ENCODE results near the gene FLYWCH2. TPM values are rescaled to one million over a fixed set of nuclear protein-coding genes. Genes with fewer than 3 reads are reported as not detected.

The FLYWCH2 gene
- total and polyA plus RNA-seq, 2 of the 13 experiments (the other 11 are each of a cell fraction or from before 2014, with no cell fraction given): 16.9 to 19.8 TPM

DNA sequence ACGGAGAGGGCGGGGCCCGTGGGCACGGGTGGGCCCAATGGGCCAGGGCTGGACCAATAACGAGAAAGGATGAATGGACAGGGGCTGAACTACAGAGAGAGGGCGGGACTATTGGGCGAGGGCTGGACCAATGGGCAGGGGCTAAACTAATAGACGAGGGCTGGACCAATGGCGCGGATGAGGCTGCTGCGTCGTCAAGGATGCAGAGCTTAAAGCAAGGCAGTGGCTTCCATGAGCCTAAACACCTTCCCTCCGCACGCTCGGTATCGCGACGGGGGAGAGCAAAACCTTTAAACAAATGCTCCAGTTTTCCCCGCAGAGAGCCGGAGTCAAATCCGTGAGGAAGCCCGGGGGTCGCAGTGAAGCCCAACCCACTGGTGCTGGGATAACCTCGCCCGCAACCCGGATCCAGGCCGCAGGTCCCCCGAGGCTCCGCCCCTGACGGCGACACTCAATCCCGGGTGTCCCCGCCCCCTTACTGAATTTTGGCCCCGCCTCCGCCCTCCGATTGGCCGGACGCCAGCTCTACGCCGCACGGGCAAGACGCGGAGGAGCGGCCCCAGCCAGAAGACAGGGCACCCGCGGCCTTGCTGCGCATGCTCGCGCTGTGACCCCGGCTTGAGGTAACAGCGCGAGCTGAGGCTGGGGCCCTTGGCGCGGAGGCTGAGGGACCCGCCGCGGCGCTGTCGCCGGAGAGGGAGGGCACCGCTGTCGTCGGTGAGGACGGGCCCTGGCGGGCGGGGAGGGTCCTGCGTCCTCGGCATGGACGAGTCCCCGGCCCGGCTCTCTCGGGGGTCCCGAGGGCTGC lies at the start of gene FLYWCH2 (continued):
- TF ChIP-seq, protein P1, sequence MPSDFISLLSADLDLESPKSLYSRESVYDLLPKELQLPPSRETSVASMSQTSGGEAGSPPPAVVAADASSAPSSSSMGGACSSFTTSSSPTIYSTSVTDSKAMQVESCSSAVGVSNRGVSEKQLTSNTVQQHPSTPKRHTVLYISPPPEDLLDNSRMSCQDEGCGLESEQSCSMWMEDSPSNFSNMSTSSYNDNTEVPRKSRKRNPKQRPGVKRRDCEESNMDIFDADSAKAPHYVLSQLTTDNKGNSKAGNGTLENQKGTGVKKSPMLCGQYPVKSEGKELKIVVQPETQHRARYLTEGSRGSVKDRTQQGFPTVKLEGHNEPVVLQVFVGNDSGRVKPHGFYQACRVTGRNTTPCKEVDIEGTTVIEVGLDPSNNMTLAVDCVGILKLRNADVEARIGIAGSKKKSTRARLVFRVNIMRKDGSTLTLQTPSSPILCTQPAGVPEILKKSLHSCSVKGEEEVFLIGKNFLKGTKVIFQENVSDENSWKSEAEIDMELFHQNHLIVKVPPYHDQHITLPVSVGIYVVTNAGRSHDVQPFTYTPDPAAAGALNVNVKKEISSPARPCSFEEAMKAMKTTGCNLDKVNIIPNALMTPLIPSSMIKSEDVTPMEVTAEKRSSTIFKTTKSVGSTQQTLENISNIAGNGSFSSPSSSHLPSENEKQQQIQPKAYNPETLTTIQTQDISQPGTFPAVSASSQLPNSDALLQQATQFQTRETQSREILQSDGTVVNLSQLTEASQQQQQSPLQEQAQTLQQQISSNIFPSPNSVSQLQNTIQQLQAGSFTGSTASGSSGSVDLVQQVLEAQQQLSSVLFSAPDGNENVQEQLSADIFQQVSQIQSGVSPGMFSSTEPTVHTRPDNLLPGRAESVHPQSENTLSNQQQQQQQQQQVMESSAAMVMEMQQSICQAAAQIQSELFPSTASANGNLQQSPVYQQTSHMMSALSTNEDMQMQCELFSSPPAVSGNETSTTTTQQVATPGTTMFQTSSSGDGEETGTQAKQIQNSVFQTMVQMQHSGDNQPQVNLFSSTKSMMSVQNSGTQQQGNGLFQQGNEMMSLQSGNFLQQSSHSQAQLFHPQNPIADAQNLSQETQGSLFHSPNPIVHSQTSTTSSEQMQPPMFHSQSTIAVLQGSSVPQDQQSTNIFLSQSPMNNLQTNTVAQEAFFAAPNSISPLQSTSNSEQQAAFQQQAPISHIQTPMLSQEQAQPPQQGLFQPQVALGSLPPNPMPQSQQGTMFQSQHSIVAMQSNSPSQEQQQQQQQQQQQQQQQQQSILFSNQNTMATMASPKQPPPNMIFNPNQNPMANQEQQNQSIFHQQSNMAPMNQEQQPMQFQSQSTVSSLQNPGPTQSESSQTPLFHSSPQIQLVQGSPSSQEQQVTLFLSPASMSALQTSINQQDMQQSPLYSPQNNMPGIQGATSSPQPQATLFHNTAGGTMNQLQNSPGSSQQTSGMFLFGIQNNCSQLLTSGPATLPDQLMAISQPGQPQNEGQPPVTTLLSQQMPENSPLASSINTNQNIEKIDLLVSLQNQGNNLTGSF (CRISPR knock-in tag; IDR thresholded peaks at IDR 0.05): peak; percentile 64
- TF ChIP-seq, protein P2, sequence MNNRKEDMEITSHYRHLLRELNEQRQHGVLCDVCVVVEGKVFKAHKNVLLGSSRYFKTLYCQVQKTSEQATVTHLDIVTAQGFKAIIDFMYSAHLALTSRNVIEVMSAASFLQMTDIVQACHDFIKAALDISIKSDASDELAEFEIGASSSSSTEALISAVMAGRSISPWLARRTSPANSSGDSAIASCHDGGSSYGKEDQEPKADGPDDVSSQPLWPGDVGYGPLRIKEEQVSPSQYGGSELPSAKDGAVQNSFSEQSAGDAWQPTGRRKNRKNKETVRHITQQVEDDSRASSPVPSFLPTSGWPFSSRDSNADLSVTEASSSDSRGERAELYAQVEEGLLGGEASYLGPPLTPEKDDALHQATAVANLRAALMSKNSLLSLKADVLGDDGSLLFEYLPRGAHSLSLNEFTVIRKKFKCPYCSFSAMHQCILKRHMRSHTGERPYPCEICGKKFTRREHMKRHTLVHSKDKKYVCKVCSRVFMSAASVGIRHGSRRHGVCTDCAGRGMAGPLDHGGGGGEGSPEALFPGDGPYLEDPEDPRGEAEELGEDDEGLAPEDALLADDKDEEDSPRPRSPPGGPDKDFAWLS (CRISPR knock-in tag; IDR thresholded peaks at IDR 0.05; ENCODE audit: borderline replicate concordance): peak; percentile 84; the same call in 1 of the 2 replicates
- TF ChIP-seq ATF3 (CRISPR knock-in tag; IDR thresholded peaks at IDR 0.05) (peak; percentile 16; the same call in 1 of the 2 replicates), SOX5 (CRISPR knock-in tag; IDR thresholded peaks at IDR 0.05; ENCODE audit: borderline replicate concordance) (peak; percentile 8; the same call in 1 of the 2 replicates), ZBTB14 (CRISPR knock-in tag; IDR thresholded peaks at IDR 0.05) (peak; percentile 43; the same call in 1 of the 2 replicates), ZNF780A (CRISPR knock-in tag; IDR thresholded peaks at IDR 0.05) (no peak), ZNF232 (CRISPR knock-in tag; IDR thresholded peaks at IDR 0.05; ENCODE audit: borderline replicate concordance) (no peak)
- TF ChIP-seq, protein P3, sequence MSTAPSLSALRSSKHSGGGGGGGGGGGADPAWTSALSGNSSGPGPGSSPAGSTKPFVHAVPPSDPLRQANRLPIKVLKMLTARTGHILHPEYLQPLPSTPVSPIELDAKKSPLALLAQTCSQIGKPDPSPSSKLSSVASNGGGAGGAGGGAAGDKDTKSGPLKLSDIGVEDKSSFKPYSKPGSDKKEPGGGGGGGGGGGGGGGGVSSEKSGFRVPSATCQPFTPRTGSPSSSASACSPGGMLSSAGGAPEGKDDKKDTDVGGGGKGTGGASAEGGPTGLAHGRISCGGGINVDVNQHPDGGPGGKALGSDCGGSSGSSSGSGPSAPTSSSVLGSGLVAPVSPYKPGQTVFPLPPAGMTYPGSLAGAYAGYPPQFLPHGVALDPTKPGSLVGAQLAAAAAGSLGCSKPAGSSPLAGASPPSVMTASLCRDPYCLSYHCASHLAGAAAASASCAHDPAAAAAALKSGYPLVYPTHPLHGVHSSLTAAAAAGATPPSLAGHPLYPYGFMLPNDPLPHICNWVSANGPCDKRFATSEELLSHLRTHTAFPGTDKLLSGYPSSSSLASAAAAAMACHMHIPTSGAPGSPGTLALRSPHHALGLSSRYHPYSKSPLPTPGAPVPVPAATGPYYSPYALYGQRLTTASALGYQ (CRISPR knock-in tag; IDR thresholded peaks at IDR 0.05): no peak

All from HepG2 (cell line).